Measurements from ENCODE around the gene ISYNA1. TPM values are rescaled to one million over a fixed set of nuclear protein-coding genes. Genes with fewer than 3 reads are reported as not detected.

ISYNA1 gene
- total RNA-seq, 1 donor from 2014 or later: 30.6 TPM

DNA sequence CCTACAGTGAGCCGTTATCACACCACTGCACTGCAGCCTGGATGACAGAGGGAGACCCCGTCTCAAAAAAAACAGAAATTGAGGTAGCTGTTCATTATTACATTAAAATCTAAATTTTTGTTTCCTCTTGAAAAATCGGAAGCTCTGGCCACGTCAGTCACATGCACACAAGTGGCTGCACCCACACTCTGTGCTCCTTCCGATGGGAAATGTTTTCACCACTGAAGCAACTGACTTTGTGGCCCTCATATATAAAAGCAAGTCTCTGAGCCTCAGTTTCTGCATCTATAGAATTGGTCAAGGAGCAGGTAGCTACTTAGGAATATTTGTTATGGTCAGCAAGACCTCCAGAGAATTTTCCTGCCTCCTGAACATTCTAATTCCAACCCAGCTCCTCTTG lies 45.0 kb downstream of the ISYNA1 start:
- no peak for DNase-seq
- Histone ChIP-seq H3K27me3 (ENCODE audit: low read depth) (peaks cover 18% of the 10 kb centered on the region), H3K9me3 (no peaks in the 10 kb centered on the region), H3K36me3 (peaks cover 7% of the 10 kb centered on the region), H3K4me1 (peaks cover 39% of the 10 kb centered on the region), H3K27ac (peak overlapping the region; percentile 65), H3K4me3 (peak overlapping the region; percentile 38)
- TF ChIP-seq, protein P1, sequence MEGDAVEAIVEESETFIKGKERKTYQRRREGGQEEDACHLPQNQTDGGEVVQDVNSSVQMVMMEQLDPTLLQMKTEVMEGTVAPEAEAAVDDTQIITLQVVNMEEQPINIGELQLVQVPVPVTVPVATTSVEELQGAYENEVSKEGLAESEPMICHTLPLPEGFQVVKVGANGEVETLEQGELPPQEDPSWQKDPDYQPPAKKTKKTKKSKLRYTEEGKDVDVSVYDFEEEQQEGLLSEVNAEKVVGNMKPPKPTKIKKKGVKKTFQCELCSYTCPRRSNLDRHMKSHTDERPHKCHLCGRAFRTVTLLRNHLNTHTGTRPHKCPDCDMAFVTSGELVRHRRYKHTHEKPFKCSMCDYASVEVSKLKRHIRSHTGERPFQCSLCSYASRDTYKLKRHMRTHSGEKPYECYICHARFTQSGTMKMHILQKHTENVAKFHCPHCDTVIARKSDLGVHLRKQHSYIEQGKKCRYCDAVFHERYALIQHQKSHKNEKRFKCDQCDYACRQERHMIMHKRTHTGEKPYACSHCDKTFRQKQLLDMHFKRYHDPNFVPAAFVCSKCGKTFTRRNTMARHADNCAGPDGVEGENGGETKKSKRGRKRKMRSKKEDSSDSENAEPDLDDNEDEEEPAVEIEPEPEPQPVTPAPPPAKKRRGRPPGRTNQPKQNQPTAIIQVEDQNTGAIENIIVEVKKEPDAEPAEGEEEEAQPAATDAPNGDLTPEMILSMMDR (IDR thresholded peaks at IDR 0.05): no peak
- intact Hi-C loops (cut with DNase I): loop anchor here (10.0 kb wide), 1 partner anchor 48 kb away; the partner anchor contains the start of gene PGPEP1
- peak in 1 of 2 donors; percentile 34 for ATAC-seq

DNA sequence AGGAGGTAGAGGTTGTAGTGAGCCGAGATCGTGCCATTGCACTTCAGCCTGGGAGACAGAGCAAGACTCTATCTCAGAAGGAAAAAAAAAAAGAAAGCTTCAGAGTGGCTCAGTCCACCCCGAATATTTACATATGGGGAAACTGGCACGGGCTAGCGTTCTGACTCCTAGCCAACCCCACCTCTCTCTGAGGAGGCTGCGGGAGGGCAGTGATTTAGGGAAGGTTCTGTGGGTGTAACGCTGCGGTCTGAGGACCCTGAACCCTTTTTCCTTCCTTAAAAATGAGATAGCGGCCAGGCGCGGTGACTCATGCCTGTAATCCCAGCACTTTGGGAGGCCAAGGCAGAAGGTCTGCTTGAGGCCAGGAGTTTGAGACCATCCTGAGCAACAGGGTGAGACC lies 45.5 kb downstream of the ISYNA1 start:
- TF ChIP-seq, protein P1 (IDR thresholded peaks at IDR 0.05): no peak
- Histone ChIP-seq H3K27me3 (ENCODE audit: low read depth) (peaks cover 13% of the 10 kb centered on the region), H3K9me3 (no peaks in the 10 kb centered on the region), H3K4me3 (peak overlapping the region; percentile 38), H3K4me1 (peaks cover 39% of the 10 kb centered on the region), H3K27ac (peak overlapping the region; percentile 65), H3K36me3 (peaks cover 7% of the 10 kb centered on the region)
- intact Hi-C loops (cut with DNase I): loop anchor here (10.0 kb wide), 1 partner anchor 48 kb away; the partner anchor contains the start of gene PGPEP1
- ATAC-seq (peak; percentile 69 to 70), DNase-seq (peak; percentile 82)

- peaks cover 5% of the 10 kb centered on the region for H3K27me3 ChIP-seq (ENCODE audit: low read depth)
- peaks cover 40% of the 10 kb centered on the region for H3K4me1 ChIP-seq
- TF ChIP-seq, protein P1 (IDR thresholded peaks at IDR 0.05): no peak
- no peak for ATAC-seq
- no peaks in the 10 kb centered on the region for H3K9me3 ChIP-seq
- H3K4me3 ChIP-seq: no peak overlapping the region
- no peak for DNase-seq
- intact Hi-C loops (cut with DNase I): loop anchor here (10.0 kb wide), 1 partner anchor 47 kb away; the partner anchor contains the start of gene PGPEP1
- no peak overlapping the region for H3K27ac ChIP-seq
- peaks cover 7% of the 10 kb centered on the region for H3K36me3 ChIP-seq
Observed at GRCh38 chr19:18391509-18392075, 46.3 kb downstream of the ISYNA1 start.

DNA sequence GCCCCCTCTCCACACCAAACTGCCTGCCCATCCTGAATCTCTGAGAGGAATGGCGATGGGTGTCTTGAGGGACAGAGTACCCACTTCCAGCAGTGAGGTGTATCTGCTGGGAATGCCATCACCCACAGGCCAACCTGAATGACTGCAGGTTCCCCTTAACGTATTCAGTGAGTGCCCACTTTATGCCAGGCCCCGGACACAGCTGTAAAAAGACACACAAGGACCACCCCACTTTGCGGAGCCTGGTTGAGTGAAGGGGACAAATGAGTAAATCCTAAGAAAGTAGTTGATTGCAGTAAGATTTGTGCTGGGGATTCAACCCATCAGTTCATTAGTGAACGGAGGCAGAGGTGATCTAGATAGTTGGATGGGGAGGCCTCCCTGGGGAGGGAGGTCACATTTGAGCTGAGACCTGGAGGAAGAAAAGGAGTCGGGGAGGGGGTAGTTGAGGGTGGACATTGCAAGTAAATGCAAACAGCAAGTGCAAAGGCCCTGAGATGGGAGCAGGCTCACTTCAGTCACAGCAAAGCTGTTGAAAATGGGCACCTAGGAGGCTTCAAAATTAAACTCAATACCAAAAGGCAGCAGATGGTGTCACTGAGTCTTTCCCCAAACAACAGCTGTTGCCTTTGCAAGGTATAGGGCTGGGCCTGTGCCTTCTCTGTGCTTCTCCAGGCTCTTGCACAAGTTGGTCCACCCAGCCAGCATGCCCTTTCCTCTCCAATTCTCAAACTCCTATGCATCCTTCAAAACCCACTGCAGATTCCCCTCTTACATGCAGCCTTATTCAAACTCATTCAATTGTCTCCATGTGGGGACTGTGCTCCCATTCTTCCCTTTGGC lies 47.6 kb downstream of the ISYNA1 start:
- DNase-seq: no peak
- intact Hi-C loops (cut with DNase I): loop anchor here (10.0 kb wide), 1 partner anchor 45 kb away; the partner anchor contains the start of gene PGPEP1
- H3K27me3 ChIP-seq (ENCODE audit: low read depth): no peaks in the 10 kb centered on the region
- no peak overlapping the region for H3K27ac ChIP-seq
- H3K4me3 ChIP-seq: no peak overlapping the region
- no peaks in the 10 kb centered on the region for H3K9me3 ChIP-seq
- TF ChIP-seq, protein P1 (IDR thresholded peaks at IDR 0.05): no peak
- no peak for ATAC-seq
- peaks cover 50% of the 10 kb centered on the region for H3K4me1 ChIP-seq
- H3K36me3 ChIP-seq: peaks cover 7% of the 10 kb centered on the region

GRCh38 chr19:18389726-18390064 lies 48.2 kb downstream of the ISYNA1 start:
- Histone ChIP-seq H3K4me3 (no peak overlapping the region), H3K36me3 (peaks cover 7% of the 10 kb centered on the region), H3K27ac (no peak overlapping the region), H3K4me1 (peaks cover 50% of the 10 kb centered on the region), H3K9me3 (no peaks in the 10 kb centered on the region), H3K27me3 (ENCODE audit: low read depth) (no peaks in the 10 kb centered on the region)
- DNase-seq (no peak), ATAC-seq (no peak)
- TF ChIP-seq, protein P1 (IDR thresholded peaks at IDR 0.05): no peak
- intact Hi-C loops (cut with DNase I): loop anchor here (10.0 kb wide), 1 partner anchor 45 kb away; the partner anchor contains the start of gene PGPEP1

All from lower lobe of right lung (tissue), 2 donors.